Measurements from ENCODE around the gene INAFM2.

INAFM2 gene

DNA sequence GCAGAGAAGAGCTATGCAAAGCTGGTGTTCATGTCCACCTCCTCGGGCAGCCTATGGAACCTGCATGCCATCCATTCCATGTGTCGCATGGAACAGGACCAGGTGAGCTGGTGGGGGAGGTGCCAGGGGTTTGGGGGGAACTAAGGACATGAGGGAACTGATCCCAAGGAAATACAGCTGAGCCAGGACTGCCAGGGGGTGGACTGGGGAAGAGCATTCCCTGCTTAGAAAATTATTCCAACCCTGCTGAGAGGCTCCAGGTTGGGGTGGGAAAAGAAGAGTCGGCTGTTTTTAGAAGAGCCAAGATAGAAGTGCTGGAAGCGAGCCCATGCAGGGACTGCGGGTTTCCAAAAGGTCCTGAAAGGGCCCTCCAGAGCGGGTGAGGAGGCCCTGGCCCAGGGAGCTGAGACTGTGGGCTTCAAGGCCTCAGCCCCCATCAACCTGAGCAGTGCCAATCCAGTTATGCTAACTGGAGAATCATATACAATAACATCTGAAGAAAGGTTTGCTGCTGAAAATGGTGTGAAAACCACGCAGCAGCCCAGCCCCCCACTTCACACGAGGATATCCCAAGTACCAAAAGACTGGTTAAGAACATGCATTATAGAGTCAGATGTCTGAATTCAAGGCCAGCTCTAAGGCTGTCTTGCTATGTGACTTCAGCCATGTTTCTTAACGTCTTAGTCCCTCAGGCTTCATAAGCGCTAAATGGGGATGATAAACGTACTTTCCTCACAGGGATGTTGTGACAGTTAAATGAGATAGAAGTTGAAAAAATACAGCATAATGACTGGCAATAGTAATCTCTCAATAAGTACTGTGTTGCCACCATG is 42.3 kb downstream of the INAFM2 start:
- no peak for DNase-seq

DNA sequence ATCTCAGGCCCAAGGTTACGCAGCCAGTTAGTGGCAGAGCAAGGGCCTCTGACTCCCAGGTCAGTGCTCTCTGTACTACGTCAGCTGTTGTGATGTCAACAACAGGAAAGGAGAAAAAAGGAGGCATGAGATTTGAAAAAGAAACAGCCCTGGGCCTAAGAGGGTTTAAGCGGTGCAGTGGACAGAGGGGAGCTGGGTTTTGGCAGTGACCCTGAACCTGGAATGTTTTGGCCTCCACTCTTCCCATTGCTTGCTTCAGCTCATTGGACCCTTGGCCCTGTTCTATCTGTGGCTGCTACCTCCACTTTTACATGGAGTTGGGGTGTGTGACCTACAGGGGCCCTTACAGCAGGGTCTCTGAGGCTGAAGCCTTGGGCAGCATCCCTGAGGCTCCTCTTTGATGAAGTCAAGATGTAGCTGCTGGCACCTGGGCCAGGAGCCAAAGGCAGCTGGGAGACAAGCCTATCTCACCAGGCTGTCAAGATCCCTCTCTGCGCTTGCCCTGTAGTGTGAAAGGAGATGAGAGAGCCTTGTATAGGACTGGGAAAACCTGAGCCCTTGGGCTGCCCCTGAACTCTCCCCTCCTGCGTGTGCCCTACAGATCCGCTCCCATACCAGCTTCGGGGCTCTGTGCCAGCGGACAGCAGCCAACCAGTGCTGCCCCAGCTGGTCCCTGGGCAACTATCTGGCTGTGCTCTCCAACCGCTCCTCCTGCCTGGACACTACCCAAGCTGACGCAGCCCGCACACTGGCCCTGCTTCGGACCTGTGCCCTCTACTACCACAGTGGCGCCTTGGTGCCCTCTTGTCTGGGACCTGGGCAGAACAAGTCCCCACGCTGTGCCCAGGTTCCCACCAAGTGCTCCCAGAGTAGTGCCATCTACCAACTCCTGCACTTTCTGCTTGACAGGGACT is 43.2 kb downstream of the INAFM2 start:
- peak; percentile 22 for DNase-seq

DNA sequence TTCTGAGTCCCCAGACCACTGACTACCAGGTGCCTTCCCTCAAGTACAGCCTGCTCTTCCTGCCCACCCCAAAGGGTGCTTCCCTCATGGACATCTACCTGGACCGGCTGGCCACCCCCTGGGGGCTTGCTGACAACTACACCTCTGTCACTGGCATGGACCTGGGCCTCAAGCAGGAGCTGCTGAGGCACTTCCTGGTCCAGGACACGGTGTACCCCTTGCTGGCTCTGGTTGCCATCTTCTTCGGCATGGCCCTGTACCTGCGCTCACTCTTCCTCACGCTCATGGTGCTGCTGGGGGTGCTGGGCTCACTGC is 43.8 kb downstream of the INAFM2 start:
- DNase-seq: no peak

DNA sequence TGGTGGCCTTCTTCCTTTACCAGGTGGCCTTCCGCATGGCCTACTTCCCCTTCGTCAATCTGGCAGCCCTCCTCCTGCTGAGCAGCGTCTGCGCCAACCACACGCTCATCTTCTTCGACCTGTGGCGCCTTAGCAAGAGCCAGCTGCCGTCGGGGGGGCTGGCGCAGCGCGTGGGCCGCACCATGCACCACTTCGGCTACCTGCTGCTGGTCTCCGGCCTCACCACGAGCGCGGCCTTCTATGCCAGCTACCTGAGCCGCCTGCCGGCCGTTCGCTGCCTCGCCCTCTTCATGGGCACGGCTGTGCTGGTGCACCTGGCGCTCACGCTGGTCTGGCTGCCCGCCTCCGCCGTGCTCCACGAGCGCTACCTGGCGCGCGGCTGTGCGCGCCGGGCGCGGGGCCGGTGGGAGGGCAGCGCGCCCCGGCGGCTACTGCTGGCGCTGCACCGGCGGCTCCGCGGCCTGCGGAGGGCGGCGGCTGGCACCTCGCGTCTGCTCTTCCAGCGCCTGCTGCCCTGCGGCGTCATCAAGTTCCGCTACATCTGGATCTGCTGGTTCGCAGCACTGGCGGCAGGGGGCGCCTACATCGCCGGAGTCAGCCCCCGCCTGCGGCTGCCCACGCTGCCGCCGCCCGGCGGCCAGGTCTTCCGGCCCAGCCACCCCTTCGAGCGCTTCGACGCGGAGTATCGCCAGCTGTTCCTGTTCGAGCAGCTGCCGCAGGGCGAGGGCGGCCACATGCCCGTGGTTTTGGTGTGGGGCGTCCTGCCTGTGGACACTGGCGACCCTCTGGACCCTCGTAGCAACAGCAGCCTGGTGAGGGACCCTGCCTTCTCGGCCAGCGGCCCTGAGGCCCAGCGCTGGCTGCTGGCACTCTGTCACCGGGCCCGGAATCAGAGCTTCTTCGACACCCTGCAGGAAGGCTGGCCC is 44.5 kb downstream of the INAFM2 start:
- DNase-seq: peak; percentile 88

DNA sequence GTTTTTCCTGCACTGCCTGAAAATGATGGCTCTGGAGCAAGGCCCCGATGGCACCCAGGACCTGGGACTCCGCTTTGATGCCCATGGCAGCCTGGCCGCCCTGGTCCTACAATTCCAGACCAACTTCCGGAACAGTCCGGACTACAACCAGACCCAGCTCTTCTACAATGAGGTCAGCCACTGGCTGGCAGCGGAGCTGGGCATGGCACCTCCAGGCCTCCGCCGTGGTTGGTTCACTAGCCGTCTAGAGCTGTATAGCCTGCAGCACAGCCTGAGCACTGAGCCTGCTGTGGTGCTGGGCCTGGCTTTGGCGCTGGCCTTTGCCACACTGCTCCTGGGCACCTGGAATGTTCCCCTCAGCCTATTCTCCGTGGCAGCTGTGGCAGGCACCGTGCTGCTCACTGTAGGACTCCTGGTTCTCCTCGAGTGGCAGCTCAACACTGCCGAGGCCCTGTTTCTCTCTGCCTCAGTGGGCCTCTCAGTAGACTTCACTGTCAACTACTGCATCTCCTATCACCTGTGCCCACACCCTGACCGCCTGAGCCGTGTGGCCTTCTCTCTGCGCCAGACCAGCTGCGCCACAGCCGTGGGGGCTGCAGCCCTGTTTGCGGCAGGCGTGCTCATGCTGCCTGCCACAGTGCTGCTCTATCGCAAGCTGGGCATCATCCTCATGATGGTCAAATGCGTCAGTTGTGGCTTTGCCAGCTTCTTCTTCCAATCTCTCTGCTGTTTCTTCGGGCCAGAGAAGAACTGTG is 45.4 kb downstream of the INAFM2 start:
- no peak for DNase-seq

DNA sequence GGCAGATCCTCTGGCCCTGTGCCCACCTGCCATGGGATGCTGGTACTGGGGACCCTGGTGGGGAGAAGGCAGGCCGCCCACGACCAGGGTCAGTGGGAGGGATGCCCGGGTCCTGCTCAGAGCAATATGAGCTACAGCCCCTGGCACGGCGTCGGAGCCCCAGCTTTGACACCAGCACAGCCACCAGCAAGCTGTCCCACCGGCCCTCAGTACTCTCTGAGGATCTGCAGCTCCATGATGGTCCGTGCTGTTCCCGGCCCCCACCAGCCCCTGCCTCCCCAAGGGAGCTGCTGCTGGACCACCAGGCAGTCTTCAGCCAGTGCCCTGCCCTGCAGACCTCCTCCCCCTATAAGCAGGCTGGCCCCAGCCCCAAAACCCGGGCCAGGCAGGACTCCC is 46.0 kb downstream of the INAFM2 start:
- DNase-seq: no peak

DNA sequence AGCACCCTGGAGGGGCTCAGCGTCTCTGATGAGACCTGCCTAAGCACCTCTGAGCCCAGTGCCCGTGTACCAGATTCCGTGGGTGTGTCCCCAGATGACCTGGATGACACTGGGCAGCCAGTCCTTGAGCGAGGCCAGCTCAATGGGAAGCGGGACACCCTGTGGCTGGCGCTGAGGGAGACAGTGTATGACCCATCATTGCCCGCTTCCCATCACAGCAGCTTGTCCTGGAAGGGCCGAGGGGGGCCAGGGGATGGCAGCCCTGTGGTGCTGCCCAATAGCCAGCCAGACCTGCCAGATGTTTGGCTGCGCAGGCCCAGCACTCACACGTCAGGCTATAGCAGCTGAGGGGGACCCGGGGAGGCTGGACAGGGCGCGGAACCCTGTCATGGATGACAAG is 46.5 kb downstream of the INAFM2 start:
- DNase-seq: no peak

DNA sequence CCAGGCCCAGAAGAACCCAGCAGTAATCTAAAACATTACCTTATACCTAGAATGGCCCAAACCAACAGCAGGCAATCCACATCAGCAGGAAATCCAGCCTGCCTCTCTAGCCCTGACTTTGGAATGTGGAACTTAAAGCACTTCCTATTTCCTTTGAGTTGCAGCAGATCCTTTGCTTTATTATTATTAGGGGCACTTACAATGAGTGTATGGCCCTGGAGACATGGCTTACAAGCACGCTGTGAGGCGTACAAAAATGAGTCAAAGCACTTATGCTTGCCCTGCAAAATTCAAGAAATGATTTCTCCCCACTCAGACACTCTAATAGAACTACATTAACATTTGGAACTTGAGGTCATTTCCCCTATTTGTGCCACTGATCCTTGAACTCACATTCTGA is 49.5 kb downstream of the INAFM2 start:
- DNase-seq: no peak

All from NCI-H2029 (cell line).